Measurements from ENCODE around the gene S100A13.

- no peak for TF ChIP-seq CTCF (IDR thresholded peaks at IDR 0.05)
- no peak for TF ChIP-seq POLR2A (IDR thresholded peaks at IDR 0.05)
- TF ChIP-seq EP300 (IDR thresholded peaks at IDR 0.05) = no peak
- no peak for TF ChIP-seq POLR2AphosphoS5 (IDR thresholded peaks at IDR 0.05)
These were observed 40.0 kb downstream of the S100A13 start for GRCh38 chr1:153587314-153587713.

All from suprapubic skin (tissue), 4 donors.